ENCODE data around the gene EPHA6.

The EPHA6 gene

DNA sequence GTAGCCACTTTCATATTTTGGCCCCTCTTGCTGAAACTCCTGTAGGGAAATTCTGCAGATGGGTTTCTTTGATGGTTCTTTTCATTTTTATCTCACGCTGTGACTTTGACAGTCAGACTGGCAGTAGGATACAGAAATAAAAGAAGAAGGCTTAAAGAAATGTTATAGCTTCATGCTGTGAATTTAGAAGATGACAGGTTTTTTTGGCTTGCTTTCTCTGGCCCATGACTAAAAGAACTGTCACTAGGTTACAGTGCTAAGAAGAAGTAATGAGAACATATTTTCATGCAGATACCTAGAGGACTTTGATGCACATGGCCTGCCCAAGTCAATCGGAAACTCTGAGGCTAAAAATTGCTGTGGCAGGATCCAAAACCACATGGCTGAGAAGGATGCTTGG, 334.5 kb downstream of the EPHA6 start:
- Histone ChIP-seq H3K4me1 (ENCODE audit: insufficient read depth, low read length) (no peaks in the 10 kb centered on the region), H3K4me3 (ENCODE audit: low read depth in 1 of 2, low read length in 2 of 2) (no peak overlapping the region), H2AFZ (ENCODE audit: low read depth, low read length) (no peak overlapping the region), H3K27me3 (ENCODE audit: insufficient read depth, low read length, poor library complexity) (no peaks in the 10 kb centered on the region), H3K9ac (ENCODE audit: low read depth, low read length) (no peak overlapping the region), H3K4me2 (ENCODE audit: insufficient read depth, low read length) (no peak overlapping the region), H3K9me3 (ENCODE audit: insufficient read depth, low read length, severe bottlenecking) (no peaks in the 10 kb centered on the region), H4K20me1 (ENCODE audit: insufficient read depth, low read length) (no peaks in the 10 kb centered on the region), H3K36me3 (ENCODE audit: insufficient read depth, low read length) (no peaks in the 10 kb centered on the region), H3K79me2 (ENCODE audit: insufficient read depth, low read length) (no peaks in the 10 kb centered on the region), H3K27ac (ENCODE audit: low read length) (no peak overlapping the region)
- no peak for ATAC-seq (ENCODE audit: insufficient read depth, low read depth)
- no peak for TF ChIP-seq CTCF (IDR thresholded peaks at IDR 0.05; ENCODE audit: borderline replicate concordance, extremely low read depth, low read length, poor library complexity, severe bottlenecking)
- TF ChIP-seq EZH2 (IDR thresholded peaks at IDR 0.05; ENCODE audit: borderline replicate concordance, low read depth, low read length, severe bottlenecking): no peak
- DNase-seq: no peak

DNA sequence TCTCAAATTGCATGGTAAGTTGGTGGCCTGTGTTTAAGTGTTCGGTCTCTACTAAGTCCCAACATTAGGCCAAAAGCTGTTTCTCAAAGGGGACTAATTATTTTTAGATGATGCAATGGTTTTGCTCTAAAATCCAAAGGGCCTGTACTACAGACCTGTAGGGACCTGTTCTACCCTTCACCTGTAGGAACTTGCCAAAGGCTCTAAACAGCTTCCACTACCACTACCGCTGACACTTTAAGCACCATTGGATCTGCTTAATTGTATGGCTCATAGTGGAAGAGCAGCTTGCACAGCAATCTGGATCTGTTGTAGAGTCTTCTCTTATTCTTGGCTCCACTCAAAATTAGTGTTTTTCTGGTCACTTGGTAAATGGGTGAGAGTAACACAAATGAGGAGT, 346.8 kb downstream of the EPHA6 start:
- Histone ChIP-seq H3K27ac (ENCODE audit: low read length) (no peak overlapping the region), H3K79me2 (ENCODE audit: insufficient read depth, low read length) (no peaks in the 10 kb centered on the region), H3K27me3 (ENCODE audit: insufficient read depth, low read length, poor library complexity) (no peaks in the 10 kb centered on the region), H3K4me3 (ENCODE audit: low read depth in 1 of 2, low read length in 2 of 2) (no peak overlapping the region), H2AFZ (ENCODE audit: low read depth, low read length) (no peak overlapping the region), H4K20me1 (ENCODE audit: insufficient read depth, low read length) (no peaks in the 10 kb centered on the region), H3K9me3 (ENCODE audit: insufficient read depth, low read length, severe bottlenecking) (no peaks in the 10 kb centered on the region), H3K9ac (ENCODE audit: low read depth, low read length) (no peak overlapping the region), H3K4me2 (ENCODE audit: insufficient read depth, low read length) (no peak overlapping the region), H3K36me3 (ENCODE audit: insufficient read depth, low read length) (no peaks in the 10 kb centered on the region), H3K4me1 (ENCODE audit: insufficient read depth, low read length) (no peaks in the 10 kb centered on the region)
- TF ChIP-seq EZH2 (IDR thresholded peaks at IDR 0.05; ENCODE audit: borderline replicate concordance, low read depth, low read length, severe bottlenecking): no peak
- TF ChIP-seq CTCF (IDR thresholded peaks at IDR 0.05; ENCODE audit: borderline replicate concordance, extremely low read depth, low read length, poor library complexity, severe bottlenecking): no peak
- DNase-seq (no peak), ATAC-seq (ENCODE audit: insufficient read depth, low read depth) (no peak)

DNA sequence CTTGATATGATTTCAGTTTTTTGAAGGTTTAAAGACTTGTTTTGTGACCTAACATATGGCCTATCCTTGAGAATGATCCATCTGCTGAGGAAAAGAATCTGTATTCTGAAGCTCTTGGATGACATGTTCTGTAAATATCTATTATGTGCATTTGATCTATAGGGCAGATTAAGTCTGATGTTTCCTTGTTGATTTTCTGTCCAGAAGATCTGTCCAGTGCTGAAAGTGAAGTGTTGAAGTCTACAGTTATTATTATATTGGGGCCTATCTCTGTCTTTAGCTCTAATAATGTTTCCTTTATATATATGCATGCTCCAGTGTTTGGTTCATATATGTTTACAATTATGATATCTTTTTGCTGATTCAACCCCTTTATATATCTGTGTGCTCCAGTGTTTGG, 362.8 kb downstream of the EPHA6 start:
- no peak for DNase-seq
- H3K9me3 ChIP-seq (ENCODE audit: insufficient read depth, low read length, severe bottlenecking): no peaks in the 10 kb centered on the region
- H3K27me3 ChIP-seq (ENCODE audit: insufficient read depth, low read length, poor library complexity): no peaks in the 10 kb centered on the region
- H3K36me3 ChIP-seq (ENCODE audit: insufficient read depth, low read length): no peaks in the 10 kb centered on the region
- H3K9ac ChIP-seq (ENCODE audit: low read depth, low read length): no peak overlapping the region
- no peak overlapping the region for H2AFZ ChIP-seq (ENCODE audit: low read depth, low read length)
- TF ChIP-seq CTCF (IDR thresholded peaks at IDR 0.05; ENCODE audit: borderline replicate concordance, extremely low read depth, low read length, poor library complexity, severe bottlenecking) (no peak), EZH2 (IDR thresholded peaks at IDR 0.05; ENCODE audit: borderline replicate concordance, low read depth, low read length, severe bottlenecking) (no peak)
- H3K4me2 ChIP-seq (ENCODE audit: insufficient read depth, low read length): no peak overlapping the region
- H3K27ac ChIP-seq (ENCODE audit: low read length): no peak overlapping the region
- H3K4me3 ChIP-seq (ENCODE audit: low read depth in 1 of 2, low read length in 2 of 2): no peak overlapping the region
- H3K79me2 ChIP-seq (ENCODE audit: insufficient read depth, low read length): no peaks in the 10 kb centered on the region
- no peak for ATAC-seq (ENCODE audit: insufficient read depth, low read depth)
- no peaks in the 10 kb centered on the region for H4K20me1 ChIP-seq (ENCODE audit: insufficient read depth, low read length)
- H3K4me1 ChIP-seq (ENCODE audit: insufficient read depth, low read length): no peaks in the 10 kb centered on the region

GRCh38 chr3:97181704-97182103, 367.3 kb downstream of the EPHA6 start:
- ATAC-seq (ENCODE audit: insufficient read depth, low read depth) (no peak), DNase-seq (no peak)
- H3K4me2 ChIP-seq (ENCODE audit: insufficient read depth, low read length): no peak overlapping the region
- TF ChIP-seq EZH2 (IDR thresholded peaks at IDR 0.05; ENCODE audit: borderline replicate concordance, low read depth, low read length, severe bottlenecking) (no peak), CTCF (IDR thresholded peaks at IDR 0.05; ENCODE audit: borderline replicate concordance, extremely low read depth, low read length, poor library complexity, severe bottlenecking) (no peak)
- H3K36me3 ChIP-seq (ENCODE audit: insufficient read depth, low read length): no peaks in the 10 kb centered on the region
- H3K4me3 ChIP-seq (ENCODE audit: low read depth in 1 of 2, low read length in 2 of 2): no peak overlapping the region
- no peak overlapping the region for H3K9ac ChIP-seq (ENCODE audit: low read depth, low read length)
- H2AFZ ChIP-seq (ENCODE audit: low read depth, low read length): no peak overlapping the region
- no peaks in the 10 kb centered on the region for H4K20me1 ChIP-seq (ENCODE audit: insufficient read depth, low read length)
- H3K79me2 ChIP-seq (ENCODE audit: insufficient read depth, low read length): no peaks in the 10 kb centered on the region
- H3K9me3 ChIP-seq (ENCODE audit: insufficient read depth, low read length, severe bottlenecking): no peaks in the 10 kb centered on the region
- H3K4me1 ChIP-seq (ENCODE audit: insufficient read depth, low read length): no peaks in the 10 kb centered on the region
- H3K27ac ChIP-seq (ENCODE audit: low read length): no peak overlapping the region
- H3K27me3 ChIP-seq (ENCODE audit: insufficient read depth, low read length, poor library complexity): no peaks in the 10 kb centered on the region

All from DND-41 (cell line).